ENCODE measurements around the gene LPP. TPM values are rescaled to one million over a fixed set of nuclear protein-coding genes. Genes with fewer than 3 reads are reported as not detected.
"Not testable (repeated sequence)": the region's sequence is repeated elsewhere in the genome, so short reads cannot be mapped to it uniquely, and the experiment has no call there.

The LPP gene
- total RNA-seq, 1 donor from 2014 or later = 96.7 TPM

GRCh38 chr3:188416041-188416440, 262.1 kb downstream of the LPP start:
- DNase-seq (ENCODE audit: extremely low spot score, unreplicated experiment) = no peak
- Mint-ChIP-seq H3K36me3 (peaks cover 14% of the 10 kb centered on the region), H3K27ac (no peak overlapping the region), H3K9me3 (peaks cover 7% of the 10 kb centered on the region), H3K4me3 (no peak overlapping the region), H3K4me1 (ENCODE audit: unreplicated experiment) (no peaks in the 10 kb centered on the region), H3K27me3 (no peaks in the 10 kb centered on the region)
- TF ChIP-seq CTCF (conservative IDR thresholded peaks at IDR 0.05) = no peak

GRCh38 chr3:188417271-188417696, 263.3 kb downstream of the LPP start:
- peaks cover 7% of the 10 kb centered on the region for H3K4me1 Mint-ChIP-seq (ENCODE audit: unreplicated experiment)
- peaks cover 7% of the 10 kb centered on the region for H3K9me3 Mint-ChIP-seq
- no peak for DNase-seq (ENCODE audit: extremely low spot score, unreplicated experiment)
- H3K36me3 Mint-ChIP-seq = peaks cover 14% of the 10 kb centered on the region
- no peak overlapping the region for H3K4me3 Mint-ChIP-seq
- no peak overlapping the region for H3K27ac Mint-ChIP-seq
- no peaks in the 10 kb centered on the region for H3K27me3 Mint-ChIP-seq
- TF ChIP-seq CTCF (conservative IDR thresholded peaks at IDR 0.05) = no peak

GRCh38 chr3:188417766-188418165, 263.8 kb downstream of the LPP start:
- Mint-ChIP-seq H3K36me3 (peaks cover 18% of the 10 kb centered on the region), H3K9me3 (peaks cover 7% of the 10 kb centered on the region), H3K27ac (no peak overlapping the region), H3K4me3 (no peak overlapping the region), H3K4me1 (ENCODE audit: unreplicated experiment) (peaks cover 7% of the 10 kb centered on the region), H3K27me3 (no peaks in the 10 kb centered on the region)
- DNase-seq (ENCODE audit: extremely low spot score, unreplicated experiment) = no peak
- no peak for TF ChIP-seq CTCF (conservative IDR thresholded peaks at IDR 0.05)

GRCh38 chr3:188421151-188421821, 267.3 kb downstream of the LPP start:
- peaks cover 43% of the 10 kb centered on the region for H3K36me3 Mint-ChIP-seq
- no peaks in the 10 kb centered on the region for H3K27me3 Mint-ChIP-seq
- DNase-seq (ENCODE audit: extremely low spot score, unreplicated experiment) = no peak
- no peak overlapping the region for H3K27ac Mint-ChIP-seq
- no peak overlapping the region for H3K4me3 Mint-ChIP-seq
- H3K4me1 Mint-ChIP-seq (ENCODE audit: unreplicated experiment) = peaks cover 7% of the 10 kb centered on the region
- TF ChIP-seq CTCF (conservative IDR thresholded peaks at IDR 0.05) = no peak
- H3K9me3 Mint-ChIP-seq = peaks cover 18% of the 10 kb centered on the region

- TF ChIP-seq CTCF (conservative IDR thresholded peaks at IDR 0.05) = no peak
- Mint-ChIP-seq H3K36me3 (peaks cover 48% of the 10 kb centered on the region), H3K27me3 (no peaks in the 10 kb centered on the region), H3K4me3 (no peak overlapping the region), H3K4me1 (ENCODE audit: unreplicated experiment) (peaks cover 7% of the 10 kb centered on the region), H3K27ac (no peak overlapping the region), H3K9me3 (peaks cover 23% of the 10 kb centered on the region)
- DNase-seq (ENCODE audit: extremely low spot score, unreplicated experiment) = no peak
Observed at GRCh38 chr3:188421836-188422540, 268.0 kb downstream of the LPP start.

- not testable (repeated sequence) for H3K27me3 Mint-ChIP-seq; H3K27ac Mint-ChIP-seq; DNase-seq (ENCODE audit: extremely low spot score, unreplicated experiment); H3K4me3 Mint-ChIP-seq
- peaks cover 16% of the 10 kb centered on the region for H3K4me1 Mint-ChIP-seq (ENCODE audit: unreplicated experiment)
- peaks cover 21% of the 10 kb centered on the region for H3K9me3 Mint-ChIP-seq
- H3K36me3 Mint-ChIP-seq = peaks cover 34% of the 10 kb centered on the region
Observed at GRCh38 chr3:188427981-188428380, 274.0 kb downstream of the LPP start.

Measured in type B pancreatic cell (in vitro differentiated cells).